Neural crest cell (in vitro differentiated cells): ENCODE data around the gene IVD. TPM values are rescaled to one million over a fixed set of nuclear protein-coding genes. Genes with fewer than 3 reads are reported as not detected.
A peak's percentile ranks its signal among the peaks of the same experiment; 100 is the strongest.

Source experiments
- DNase-seq: peaks from one replicate; pipeline ENCODE4 v3.0.0; 2021; ENCODE audit warnings: low read depth, mixed read lengths, low spot score
- H3K27ac Mint-ChIP-seq: one replicate; pipeline ENCODE4 v1.8.0; 2021; ENCODE audit warnings: mild to moderate bottlenecking, mixed read lengths; ENCODE audit not compliant: unreplicated experiment
- H3K27me3 Mint-ChIP-seq: 2 replicates; pipeline ENCODE4 v1.8.0; 2021; ENCODE audit warnings: low read depth, mild to moderate bottlenecking, mixed read lengths
- H3K36me3 Mint-ChIP-seq: 2 replicates; pipeline ENCODE4 v1.8.0; 2021; ENCODE audit warnings: low read depth, mild to moderate bottlenecking, mixed read lengths
- H3K4me1 Mint-ChIP-seq: 2 replicates; pipeline ENCODE4 v1.8.0; 2021; ENCODE audit warnings: mixed read lengths
- H3K4me3 Mint-ChIP-seq: one replicate; pipeline ENCODE4 v1.8.0; 2021; ENCODE audit warnings: mild to moderate bottlenecking, mixed read lengths
- H3K9me3 Mint-ChIP-seq: 2 replicates; pipeline ENCODE4 v1.8.0; 2021; ENCODE audit warnings: mixed read lengths
- total RNA-seq: library from RNA; stranded (reverse); gene quantifications from 2 replicates; pipeline ENCODE4 v1.2.1, GENCODE V29; 2021
- TF ChIP-seq, protein P1 (sequence below): fragments of 200-600 bp; sonication (generic); conservative IDR thresholded peaks from 2 replicates; pipeline ENCODE4 v1.5.0; 2021; ENCODE audit warnings: antibody characterized with exemption, mild to moderate bottlenecking

Gene IVD
- total RNA-seq, 1 donor from 2014 or later = 81.4 TPM

DNA sequence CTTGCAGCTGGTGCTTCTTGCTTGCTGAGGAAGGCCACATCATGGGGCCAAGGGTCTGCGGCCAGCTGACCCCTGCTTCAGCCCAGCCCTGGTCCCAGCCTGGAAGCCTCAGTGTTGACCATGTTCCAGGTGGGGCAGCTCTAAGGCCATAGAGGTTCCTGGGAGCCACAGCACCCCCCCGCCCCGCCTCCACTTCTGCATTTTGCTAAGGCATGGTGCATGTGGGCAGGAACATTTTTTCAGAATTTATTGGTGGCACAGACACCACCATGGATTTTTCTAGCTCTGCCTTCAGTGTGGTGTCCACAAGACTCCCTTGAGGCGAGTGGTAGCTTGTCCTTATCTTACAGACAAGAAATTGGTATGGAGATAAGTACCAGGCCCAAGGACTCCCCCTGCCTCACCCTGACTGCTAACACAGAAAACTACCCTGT is 63.3 kb downstream of the IVD start:
- H3K27ac Mint-ChIP-seq = no peak overlapping the region
- H3K9me3 Mint-ChIP-seq = no peaks in the 10 kb centered on the region
- H3K4me1 Mint-ChIP-seq = peaks cover 19% of the 10 kb centered on the region
- TF ChIP-seq, protein P1, sequence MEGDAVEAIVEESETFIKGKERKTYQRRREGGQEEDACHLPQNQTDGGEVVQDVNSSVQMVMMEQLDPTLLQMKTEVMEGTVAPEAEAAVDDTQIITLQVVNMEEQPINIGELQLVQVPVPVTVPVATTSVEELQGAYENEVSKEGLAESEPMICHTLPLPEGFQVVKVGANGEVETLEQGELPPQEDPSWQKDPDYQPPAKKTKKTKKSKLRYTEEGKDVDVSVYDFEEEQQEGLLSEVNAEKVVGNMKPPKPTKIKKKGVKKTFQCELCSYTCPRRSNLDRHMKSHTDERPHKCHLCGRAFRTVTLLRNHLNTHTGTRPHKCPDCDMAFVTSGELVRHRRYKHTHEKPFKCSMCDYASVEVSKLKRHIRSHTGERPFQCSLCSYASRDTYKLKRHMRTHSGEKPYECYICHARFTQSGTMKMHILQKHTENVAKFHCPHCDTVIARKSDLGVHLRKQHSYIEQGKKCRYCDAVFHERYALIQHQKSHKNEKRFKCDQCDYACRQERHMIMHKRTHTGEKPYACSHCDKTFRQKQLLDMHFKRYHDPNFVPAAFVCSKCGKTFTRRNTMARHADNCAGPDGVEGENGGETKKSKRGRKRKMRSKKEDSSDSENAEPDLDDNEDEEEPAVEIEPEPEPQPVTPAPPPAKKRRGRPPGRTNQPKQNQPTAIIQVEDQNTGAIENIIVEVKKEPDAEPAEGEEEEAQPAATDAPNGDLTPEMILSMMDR = no peak
- peak overlapping the region; percentile 72 for H3K4me3 Mint-ChIP-seq
- no peaks in the 10 kb centered on the region for H3K36me3 Mint-ChIP-seq
- H3K27me3 Mint-ChIP-seq = no peaks in the 10 kb centered on the region
- no peak for DNase-seq

DNA sequence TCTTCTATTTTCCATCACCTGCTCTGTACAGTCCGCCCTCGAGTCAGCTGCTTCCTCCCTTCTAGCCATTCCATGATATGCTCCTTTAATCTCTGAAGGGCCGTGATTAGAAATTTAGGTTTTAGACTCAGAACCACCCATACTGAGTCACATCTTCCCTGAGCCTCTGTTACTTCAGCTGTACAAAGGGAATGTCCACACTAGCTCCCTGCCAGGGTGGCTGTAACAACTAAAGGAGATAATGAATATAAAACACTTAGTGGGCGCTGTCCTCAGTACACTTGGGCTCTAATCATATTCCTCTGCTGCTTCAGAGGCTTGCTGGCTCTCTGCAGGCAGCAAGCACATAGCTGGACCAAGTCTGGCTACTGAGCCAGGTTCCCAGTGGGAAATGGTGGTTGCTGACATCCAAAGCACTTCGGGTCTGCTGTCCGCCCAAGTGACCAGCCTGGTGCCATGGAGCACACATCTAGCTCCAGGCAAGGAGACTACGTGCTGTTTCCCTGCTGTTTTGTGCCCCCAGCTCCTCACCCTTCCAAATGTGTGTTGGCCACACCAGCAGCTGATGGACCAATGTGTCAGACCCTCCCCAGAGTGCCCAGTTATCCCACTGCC is 64.3 kb downstream of the IVD start:
- peaks cover 24% of the 10 kb centered on the region for H3K4me1 Mint-ChIP-seq
- H3K27ac Mint-ChIP-seq = peak overlapping the region; percentile 69
- no peaks in the 10 kb centered on the region for H3K27me3 Mint-ChIP-seq
- no peaks in the 10 kb centered on the region for H3K9me3 Mint-ChIP-seq
- H3K4me3 Mint-ChIP-seq = peak overlapping the region; percentile 72
- H3K36me3 Mint-ChIP-seq = no peaks in the 10 kb centered on the region
- DNase-seq = no peak
- TF ChIP-seq, protein P1 = no peak

DNA sequence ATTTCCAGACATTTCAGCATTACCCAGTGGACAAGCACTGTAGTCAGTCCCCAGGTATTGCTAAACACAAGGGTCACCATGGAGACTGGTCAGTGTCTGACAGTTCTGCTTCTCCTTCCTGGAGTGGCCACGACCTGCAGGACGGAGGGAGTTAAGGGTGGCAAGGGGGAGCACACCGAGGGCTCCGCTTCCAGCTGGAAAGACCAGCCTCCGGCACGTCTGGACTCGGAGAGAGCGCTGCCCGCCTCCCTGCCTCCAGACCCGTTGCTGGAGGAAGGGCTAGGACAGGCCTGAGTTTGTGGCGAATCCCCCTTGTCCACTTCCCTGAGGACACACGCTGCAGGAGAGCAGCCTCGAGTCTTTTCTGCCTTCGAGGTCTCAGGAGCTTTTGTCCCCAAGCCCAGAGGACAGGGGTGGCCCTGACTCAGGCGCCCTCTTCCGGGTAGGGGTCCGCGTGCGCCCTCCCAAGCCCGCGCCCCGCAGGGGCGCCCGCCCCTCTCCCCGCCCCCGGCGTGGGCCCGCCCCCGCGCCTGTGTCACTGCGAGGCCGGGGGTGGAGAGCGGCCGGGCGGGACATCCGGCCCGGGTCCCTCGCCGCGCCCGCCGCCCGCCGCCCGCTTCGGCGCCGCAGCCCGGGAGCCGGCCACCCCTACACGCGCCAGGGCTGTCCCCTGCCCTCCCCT is 65.0 kb downstream of the IVD start, which contains the start of gene CHST14:
TSS of gene CHST14 (plus strand) at position 562 of the 682 bp plus-strand sequence. CDS start 230 bp downstream, outside the sequence.
- Mint-ChIP-seq H3K36me3 (no peaks in the 10 kb centered on the region), H3K4me1 (peaks cover 24% of the 10 kb centered on the region), H3K27ac (peak within 1 kb of the TSS; percentile 95), H3K4me3 (peak within 1 kb of the TSS; percentile 88), H3K9me3 (no peaks in the 10 kb centered on the region), H3K27me3 (no peaks in the 10 kb centered on the region)
- TF ChIP-seq, protein P1 = no peak
- peak; percentile 43 for DNase-seq

Other genes starting within 250 kb of the IVD start
- 95.8 and 96.6 TPM in 2 replicates for gene BUB1B, start 244.7 kb upstream of the IVD start, total RNA-seq
- gene PAK6, start 166.7 kb upstream of the IVD start, total RNA-seq = 0.28 and 0.93 TPM in 2 replicates
- gene ANKRD63, start 122.7 kb upstream of the IVD start, total RNA-seq = not detected in 2 replicates
- gene PLCB2, start 97.9 kb upstream of the IVD start, total RNA-seq = 8.7 and 8.8 TPM in 2 replicates
- gene INAFM2, start 82.1 kb upstream of the IVD start, total RNA-seq = 22.8 and 27.5 TPM in 2 replicates
- 0.33 TPM in 1 of 2 replicates, not detected in the other for gene CCDC9B, start 64.9 kb upstream of the IVD start, total RNA-seq
- not detected in 2 replicates for gene PHGR1, start 54.8 kb upstream of the IVD start, total RNA-seq
- gene DISP2, start 47.6 kb upstream of the IVD start, total RNA-seq = 2.0 and 3.1 TPM in 2 replicates
- gene KNSTRN, start 23.1 kb upstream of the IVD start, total RNA-seq = 73.7 and 74.7 TPM in 2 replicates
- gene BAHD1, start 35.2 kb downstream of the IVD start, total RNA-seq = 25.6 and 26.4 TPM in 2 replicates
- 32.9 and 37.1 TPM in 2 replicates for gene CHST14, start 65.2 kb downstream of the IVD start, total RNA-seq
- gene CCDC32, start 159.2 kb downstream of the IVD start, total RNA-seq = 19.2 and 19.9 TPM in 2 replicates
- gene RPUSD2, start 163.5 kb downstream of the IVD start, total RNA-seq = 16.0 and 16.9 TPM in 2 replicates
- 33.4 and 35.3 TPM in 2 replicates for gene KNL1, start 188.5 kb downstream of the IVD start, total RNA-seq